Measurements from ENCODE around the gene UBE2C. TPM values are rescaled to one million over a fixed set of nuclear protein-coding genes. Genes with fewer than 3 reads are reported as not detected.
"Not testable (repeated sequence)": the region's sequence is repeated elsewhere in the genome, so short reads cannot be mapped to it uniquely, and the experiment has no call there.

Gene UBE2C
- 3.1 TPM for polyA plus RNA-seq (2013)

DNA sequence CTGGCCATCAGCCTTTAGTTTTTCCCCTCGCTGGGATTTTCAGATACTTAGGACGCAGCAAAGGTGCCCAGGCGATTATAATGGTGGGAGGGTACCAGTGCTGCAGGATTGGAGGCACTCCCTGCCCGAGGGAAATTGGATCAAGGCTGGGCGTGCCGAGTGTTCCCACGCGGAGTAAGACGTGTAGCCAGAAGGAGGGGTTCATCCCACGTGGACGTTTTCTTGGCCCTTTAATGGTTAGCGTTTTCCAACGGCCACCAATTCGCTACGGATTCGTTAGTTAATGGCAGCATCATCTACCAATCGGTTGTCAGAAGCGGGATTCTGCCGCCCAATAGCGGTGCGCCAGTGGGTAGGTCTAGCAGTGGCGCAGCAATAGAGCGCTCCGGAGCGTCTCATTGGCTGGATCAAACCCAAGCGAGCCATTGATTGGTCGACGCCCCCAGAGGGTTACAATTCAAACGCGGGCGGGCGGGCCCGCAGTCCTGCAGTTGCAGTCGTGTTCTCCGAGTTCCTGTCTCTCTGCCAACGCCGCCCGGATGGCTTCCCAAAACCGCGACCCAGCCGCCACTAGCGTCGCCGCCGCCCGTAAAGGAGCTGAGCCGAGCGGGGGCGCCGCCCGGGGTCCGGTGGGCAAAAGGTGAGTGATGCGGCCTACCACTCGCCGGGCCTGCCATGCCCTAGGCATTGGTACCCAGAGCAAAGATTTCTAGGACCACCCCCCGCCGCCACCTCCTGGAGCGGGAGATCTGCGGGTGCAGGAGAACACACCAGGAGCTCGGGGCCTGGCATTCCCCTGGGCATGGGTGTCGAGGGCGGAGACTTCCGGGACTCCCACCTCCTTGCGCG is at the start of gene UBE2C:
Gene UBE2C (plus strand): TSS at position 488 of the 849 bp plus-strand sequence. CDS start 52 bp downstream, at position 540.
- CTCF ChIA-PET, result interaction anchor here (1.3 to 2.7 kb wide), 3 partner anchors 10 to 158 kb away, joined by 5 to 9 read pairs (median 8); no protein-coding TSS in a partner anchor
- peaks cover 0 to 65% (median 28%) of the 10 kb centered on the region in 4 experiments for H3K36me3 ChIP-seq (ENCODE audit: control insufficient read depth in 4 of 4, insufficient read depth in 4 of 4, low read length in 3 of 4)
- peak within 1 kb of the TSS; percentile 39 to 82 (median 78) for H3K4me3 ChIP-seq (ENCODE audit: control insufficient read depth in 1 of 7, extremely low read depth in 1 of 7, insufficient read depth in 4 of 7, low read depth in 2 of 7, low read length in 6 of 7)
- no peaks in the 10 kb centered on the region for H3K27me3 ChIP-seq (replicated peaks in 2 of 5; ENCODE audit: control insufficient read depth in 4 of 5, insufficient read depth in 5 of 5, low read length in 4 of 5)
- peak within 1 kb of the TSS in 1 of 2 experiments; percentile 49 for H3K27ac ChIP-seq (ENCODE audit: insufficient read depth in 1 of 2, low read depth in 1 of 2, low read length in 2 of 2, poor library complexity in 1 of 2, severe bottlenecking in 2 of 2)
- DNase-seq, result peak; percentile 98 to 99 (median 99)
- no peaks in the 10 kb centered on the region for H3K9me3 ChIP-seq (ENCODE audit: control extremely low read depth in 1 of 5, control insufficient read depth in 4 of 5, insufficient read depth in 2 of 5, low read depth in 1 of 5, low read length in 4 of 5)
- peaks cover 2 to 56% (median 46%) of the 10 kb centered on the region in 4 experiments for H3K4me1 ChIP-seq (ENCODE audit: control extremely low read depth in 1 of 4, control insufficient read depth in 4 of 4, insufficient read depth in 4 of 4, low read length in 3 of 4)
- WGBS (ENCODE audit: insufficient coverage), result 3% methylated on average over 65 of the region's 65 CpGs
- POLR2A ChIA-PET, result no interaction called here

DNA sequence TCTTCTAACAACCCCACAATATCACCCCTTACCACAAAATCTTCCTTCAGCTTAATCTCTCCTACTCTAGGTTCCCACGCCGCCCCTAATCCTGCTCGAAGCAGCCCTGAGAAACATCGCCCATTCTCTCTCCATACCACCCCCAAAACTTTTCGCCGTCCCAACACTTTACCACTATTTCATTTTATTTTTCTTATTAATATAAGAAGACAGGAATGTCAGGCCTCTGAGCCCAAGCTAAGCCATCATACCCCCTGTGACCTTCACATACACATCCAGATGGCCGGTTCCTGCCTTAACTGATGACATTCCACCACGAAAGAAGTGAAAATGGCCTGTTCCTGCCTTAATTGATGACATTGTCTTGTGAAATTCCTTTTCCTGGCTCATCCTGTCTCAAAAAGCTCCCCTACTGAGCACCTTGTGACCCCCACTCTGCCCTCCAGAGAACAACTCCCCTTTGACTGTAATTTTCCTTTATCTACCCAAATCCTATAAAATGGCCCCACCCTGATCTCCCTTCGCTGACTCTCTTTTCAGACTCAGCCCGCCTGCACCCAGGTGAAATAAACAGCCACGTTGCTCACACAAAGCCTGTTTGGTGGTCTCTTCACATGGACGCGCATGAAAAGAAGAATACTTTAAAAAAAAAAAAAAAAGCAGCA is 47.7 kb upstream of the UBE2C start:
- H3K9me3 ChIP-seq (ENCODE audit: control extremely low read depth in 1 of 5, control insufficient read depth in 4 of 5, insufficient read depth in 2 of 5, low read depth in 1 of 5, low read length in 4 of 5); DNase-seq; POLR2A ChIA-PET; H3K36me3 ChIP-seq (ENCODE audit: control insufficient read depth in 4 of 4, insufficient read depth in 4 of 4, low read length in 3 of 4); H3K27ac ChIP-seq (ENCODE audit: insufficient read depth in 1 of 2, low read depth in 1 of 2, low read length in 2 of 2, poor library complexity in 1 of 2, severe bottlenecking in 2 of 2); H3K4me3 ChIP-seq (ENCODE audit: control insufficient read depth in 1 of 7, extremely low read depth in 1 of 7, insufficient read depth in 4 of 7, low read depth in 2 of 7, low read length in 6 of 7); H3K27me3 ChIP-seq (replicated peaks in 2 of 5; ENCODE audit: control insufficient read depth in 4 of 5, insufficient read depth in 5 of 5, low read length in 4 of 5); CTCF ChIA-PET; H3K4me1 ChIP-seq (ENCODE audit: control extremely low read depth in 1 of 4, control insufficient read depth in 4 of 4, insufficient read depth in 4 of 4, low read length in 3 of 4): not testable (repeated sequence)
- WGBS (ENCODE audit: insufficient coverage), result 94% methylated on average over 8 of the region's 13 CpGs

DNA sequence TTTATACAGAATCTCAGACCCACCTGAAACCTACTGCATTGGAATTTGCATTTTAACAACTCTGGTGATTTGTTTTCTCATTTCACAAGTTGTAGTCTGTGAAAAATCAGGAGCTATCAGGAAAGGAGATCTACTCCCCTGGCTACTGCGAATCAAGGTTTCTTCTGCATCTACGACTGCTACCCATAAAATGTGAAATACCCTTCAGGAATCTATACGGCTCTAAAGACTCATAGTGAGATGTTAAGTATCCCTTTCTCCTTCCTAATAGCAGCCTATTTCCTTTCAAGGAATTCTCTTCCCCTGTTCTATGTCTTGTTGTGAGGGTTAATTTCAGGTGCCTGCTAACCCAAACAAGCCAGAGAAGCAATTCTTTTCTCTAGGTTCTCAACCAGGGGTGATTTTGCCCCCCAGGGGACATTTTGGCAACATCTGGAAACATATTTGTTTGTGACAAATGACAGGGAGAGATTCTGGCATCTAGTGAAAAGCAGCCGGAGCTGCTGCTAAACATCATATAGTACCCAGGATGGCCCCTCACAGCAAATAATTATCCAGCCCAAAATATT is 47.1 kb upstream of the UBE2C start:
- Histone ChIP-seq H3K4me1 (ENCODE audit: control extremely low read depth in 1 of 4, control insufficient read depth in 4 of 4, insufficient read depth in 4 of 4, low read length in 3 of 4) (no peaks in the 10 kb centered on the region), H3K27ac (ENCODE audit: insufficient read depth in 1 of 2, low read depth in 1 of 2, low read length in 2 of 2, poor library complexity in 1 of 2, severe bottlenecking in 2 of 2) (no peak overlapping the region), H3K27me3 (replicated peaks in 2 of 5; ENCODE audit: control insufficient read depth in 4 of 5, insufficient read depth in 5 of 5, low read length in 4 of 5) (peaks cover 0 to 2% (median 0%) of the 10 kb centered on the region in 5 experiments), H3K4me3 (ENCODE audit: control insufficient read depth in 1 of 7, extremely low read depth in 1 of 7, insufficient read depth in 4 of 7, low read depth in 2 of 7, low read length in 6 of 7) (no peak overlapping the region), H3K36me3 (ENCODE audit: control insufficient read depth in 4 of 4, insufficient read depth in 4 of 4, low read length in 3 of 4) (no peaks in the 10 kb centered on the region), H3K9me3 (ENCODE audit: control extremely low read depth in 1 of 5, control insufficient read depth in 4 of 5, insufficient read depth in 2 of 5, low read depth in 1 of 5, low read length in 4 of 5) (no peaks in the 10 kb centered on the region)
- no CpG with 5 or more reads among the region's 4 CpGs for WGBS (ENCODE audit: insufficient coverage)
- DNase-seq, result no peak
- ChIA-PET POLR2A (interaction anchor here (0.6 kb wide), 1 partner anchor 275 kb away, joined by 3 read pairs; no protein-coding TSS in a partner anchor), CTCF (interaction anchor here (1.2 kb wide), 1 partner anchor 173 kb away, joined by 3 read pairs; no protein-coding TSS in a partner anchor)

DNA sequence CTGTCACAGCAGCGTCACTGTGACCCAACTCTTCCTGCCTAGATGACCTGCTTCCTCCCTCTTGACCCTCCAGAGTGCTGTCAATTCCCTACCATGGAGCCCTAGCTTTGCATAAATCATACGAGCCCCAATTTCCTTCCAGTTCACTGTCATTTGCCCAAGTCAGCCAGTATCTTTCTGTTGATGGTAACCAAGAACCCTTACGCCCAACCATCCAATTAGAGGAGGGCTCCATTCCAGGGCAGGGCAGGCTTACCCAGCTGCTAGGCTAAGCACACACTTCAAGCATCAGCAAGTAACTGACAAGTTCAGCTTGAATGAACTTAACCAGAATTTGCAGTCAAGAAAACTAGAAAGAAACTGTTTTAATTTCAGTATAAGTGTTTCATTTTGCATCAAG is 46.5 kb upstream of the UBE2C start:
- DNase-seq, result no peak
- peaks cover 0 to 2% (median 0%) of the 10 kb centered on the region in 5 experiments for H3K27me3 ChIP-seq (replicated peaks in 2 of 5; ENCODE audit: control insufficient read depth in 4 of 5, insufficient read depth in 5 of 5, low read length in 4 of 5)
- no peak overlapping the region for H3K4me3 ChIP-seq (ENCODE audit: control insufficient read depth in 1 of 7, extremely low read depth in 1 of 7, insufficient read depth in 4 of 7, low read depth in 2 of 7, low read length in 6 of 7)
- no peaks in the 10 kb centered on the region for H3K4me1 ChIP-seq (ENCODE audit: control extremely low read depth in 1 of 4, control insufficient read depth in 4 of 4, insufficient read depth in 4 of 4, low read length in 3 of 4)
- CTCF ChIA-PET, result interaction anchor here (1.2 kb wide), 1 partner anchor 173 kb away, joined by 3 read pairs; no protein-coding TSS in a partner anchor
- H3K27ac ChIP-seq (ENCODE audit: insufficient read depth in 1 of 2, low read depth in 1 of 2, low read length in 2 of 2, poor library complexity in 1 of 2, severe bottlenecking in 2 of 2), result no peak overlapping the region
- H3K9me3 ChIP-seq (ENCODE audit: control extremely low read depth in 1 of 5, control insufficient read depth in 4 of 5, insufficient read depth in 2 of 5, low read depth in 1 of 5, low read length in 4 of 5), result no peaks in the 10 kb centered on the region
- H3K36me3 ChIP-seq (ENCODE audit: control insufficient read depth in 4 of 4, insufficient read depth in 4 of 4, low read length in 3 of 4), result no peaks in the 10 kb centered on the region
- WGBS (ENCODE audit: insufficient coverage), result 72% methylated on average over 3 of the region's 3 CpGs
- POLR2A ChIA-PET, result no interaction called here

DNA sequence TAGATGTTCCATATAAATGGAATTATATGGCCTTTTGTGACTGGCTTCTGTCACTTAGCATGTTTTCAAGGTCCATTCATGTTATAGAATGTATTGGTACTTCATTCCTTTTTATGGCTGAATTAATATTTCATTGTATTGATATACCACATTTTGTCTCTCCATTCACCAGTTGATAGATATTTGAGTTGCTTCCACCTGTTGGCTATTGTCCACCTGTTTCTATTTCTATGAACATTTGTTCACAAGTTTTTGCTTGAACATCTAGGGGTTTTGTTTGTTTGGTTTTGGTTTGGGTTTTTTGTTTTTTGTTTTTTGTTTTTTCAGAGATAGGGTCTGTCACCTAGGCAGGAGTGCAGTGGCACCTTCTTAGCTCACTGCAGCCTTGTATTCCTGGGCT is 44.0 kb upstream of the UBE2C start:
- H3K27me3 ChIP-seq (replicated peaks in 2 of 5; ENCODE audit: control insufficient read depth in 4 of 5, insufficient read depth in 5 of 5, low read length in 4 of 5), result peaks cover 0 to 2% (median 0%) of the 10 kb centered on the region in 5 experiments
- no peak for DNase-seq
- no peaks in the 10 kb centered on the region for H3K9me3 ChIP-seq (ENCODE audit: control extremely low read depth in 1 of 5, control insufficient read depth in 4 of 5, insufficient read depth in 2 of 5, low read depth in 1 of 5, low read length in 4 of 5)
- CTCF ChIA-PET, result interaction anchor here (0.8 kb wide), 1 partner anchor 8 kb away, joined by 3 read pairs; no protein-coding TSS in a partner anchor
- H3K36me3 ChIP-seq (ENCODE audit: control insufficient read depth in 4 of 4, insufficient read depth in 4 of 4, low read length in 3 of 4), result no peaks in the 10 kb centered on the region
- H3K4me3 ChIP-seq (ENCODE audit: control insufficient read depth in 1 of 7, extremely low read depth in 1 of 7, insufficient read depth in 4 of 7, low read depth in 2 of 7, low read length in 6 of 7), result no peak overlapping the region
- H3K4me1 ChIP-seq (ENCODE audit: control extremely low read depth in 1 of 4, control insufficient read depth in 4 of 4, insufficient read depth in 4 of 4, low read length in 3 of 4), result peaks cover 0 to 6% (median 2%) of the 10 kb centered on the region in 4 experiments
- H3K27ac ChIP-seq (ENCODE audit: insufficient read depth in 1 of 2, low read depth in 1 of 2, low read length in 2 of 2, poor library complexity in 1 of 2, severe bottlenecking in 2 of 2), result no peak overlapping the region
- POLR2A ChIA-PET, result no interaction called here

DNA sequence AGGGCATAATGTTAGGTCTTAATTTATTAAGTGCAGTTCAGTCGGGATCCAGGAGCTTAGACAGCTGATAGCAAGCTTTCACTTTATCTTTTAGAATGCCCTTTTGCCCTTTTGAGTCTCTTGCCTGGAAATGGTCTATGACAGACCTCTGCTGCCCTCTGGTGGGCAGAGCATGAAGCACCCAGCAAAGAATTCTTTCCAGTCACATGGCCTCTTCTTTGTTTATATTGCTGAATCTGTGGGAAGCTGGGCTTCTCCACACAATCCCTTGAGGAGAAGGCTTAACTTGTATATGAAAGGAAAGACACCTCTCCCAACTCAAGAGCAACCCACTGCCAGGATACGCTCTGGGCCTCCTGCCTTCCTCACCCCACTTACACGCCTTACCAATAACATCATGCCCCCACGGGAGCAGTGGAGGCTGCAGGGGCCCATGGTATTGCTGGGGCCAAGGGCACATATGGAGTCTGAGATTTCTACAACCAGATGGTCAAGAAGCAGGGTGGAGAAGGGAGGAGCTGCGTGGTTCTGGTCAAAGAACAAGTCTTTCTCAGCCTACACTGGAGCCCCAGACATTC is 41.2 kb upstream of the UBE2C start:
- H3K4me3 ChIP-seq (ENCODE audit: control insufficient read depth in 1 of 7, extremely low read depth in 1 of 7, insufficient read depth in 4 of 7, low read depth in 2 of 7, low read length in 6 of 7), result no peak overlapping the region
- H3K36me3 ChIP-seq (ENCODE audit: control insufficient read depth in 4 of 4, insufficient read depth in 4 of 4, low read length in 3 of 4), result no peaks in the 10 kb centered on the region
- H3K27me3 ChIP-seq (replicated peaks in 2 of 5; ENCODE audit: control insufficient read depth in 4 of 5, insufficient read depth in 5 of 5, low read length in 4 of 5), result peaks cover 0 to 2% (median 0%) of the 10 kb centered on the region in 5 experiments
- ChIA-PET CTCF (interaction anchor here (0.5 to 3.3 kb wide), 35 partner anchors 9 to 673 kb away, joined by 3 to 20 read pairs (median 4); partner anchors contain the start of gene WFDC10A), POLR2A (interaction anchor here (1.3 kb wide), 1 partner anchor 21 kb away, joined by 3 read pairs; the partner anchor contains the start of genes DNTTIP1 and WFDC3)
- WGBS (ENCODE audit: insufficient coverage), result 20% methylated on average over 2 of the region's 5 CpGs
- H3K4me1 ChIP-seq (ENCODE audit: control extremely low read depth in 1 of 4, control insufficient read depth in 4 of 4, insufficient read depth in 4 of 4, low read length in 3 of 4), result peaks cover 0 to 6% (median 2%) of the 10 kb centered on the region in 4 experiments
- no peaks in the 10 kb centered on the region for H3K9me3 ChIP-seq (ENCODE audit: control extremely low read depth in 1 of 5, control insufficient read depth in 4 of 5, insufficient read depth in 2 of 5, low read depth in 1 of 5, low read length in 4 of 5)
- peak; percentile 77 to 90 (median 84) for DNase-seq
- no peak overlapping the region for H3K27ac ChIP-seq (ENCODE audit: insufficient read depth in 1 of 2, low read depth in 1 of 2, low read length in 2 of 2, poor library complexity in 1 of 2, severe bottlenecking in 2 of 2)
